Stimulated activated naive CD8-positive, alpha-beta T cell treated with anti-CD3 and anti-CD28 coated beads, Interleukin-15, amount 100 ng/mL, for 72 hours (primary cell): ENCODE results near the gene CPED1.

Source experiments
- ATAC-seq: fragments of 150-1000 bp; cut with Tn5 transposase; 2 replicates; pipeline ENCODE4 v1.10.0; 2021; ENCODE audit warnings: mild to moderate bottlenecking, moderate library complexity
- DNase-seq, 2 donors: peaks; one replicate each; pipeline ENCODE4 v3.0.0; 2021 to 2022
- H3K27ac Mint-ChIP-seq, 2 donors: one replicate each; pipeline ENCODE4 v1.8.0; 2022; ENCODE audit warnings: mild to moderate bottlenecking in 2 of 2, mixed read lengths in 2 of 2, moderate library complexity in 2 of 2
- H3K27me3 Mint-ChIP-seq: one replicate; pipeline ENCODE4 v1.8.0; 2022; ENCODE audit warnings: mixed read lengths
- H3K4me1 Mint-ChIP-seq: one replicate; pipeline ENCODE4 v1.8.0; 2022; ENCODE audit warnings: mild to moderate bottlenecking, mixed read lengths
- H3K4me3 Mint-ChIP-seq, 2 donors: one replicate each; pipeline ENCODE4 v1.8.0; 2022; ENCODE audit warnings: mild to moderate bottlenecking in 2 of 2, mixed read lengths in 2 of 2, moderate library complexity in 1 of 2
- H3K9me3 Mint-ChIP-seq, 2 donors: one replicate each; pipeline ENCODE4 v1.8.0; 2022; ENCODE audit warnings: mixed read lengths in 2 of 2

Gene CPED1

GRCh38 chr7:121269798-121270197 lies 281.3 kb downstream of the CPED1 start:
- Mint-ChIP-seq H3K4me3 (no peak overlapping the region), H3K4me1 (peaks cover 9% of the 10 kb centered on the region), H3K27ac (no peak overlapping the region), H3K9me3 (no peaks in the 10 kb centered on the region), H3K27me3 (peaks cover 30% of the 10 kb centered on the region)
- ATAC-seq (no peak), DNase-seq (no peak)

GRCh38 chr7:121271098-121271497 lies 282.6 kb downstream of the CPED1 start:
- Mint-ChIP-seq H3K4me1 (peaks cover 9% of the 10 kb centered on the region), H3K27ac (no peak overlapping the region), H3K9me3 (no peaks in the 10 kb centered on the region), H3K4me3 (no peak overlapping the region), H3K27me3 (peaks cover 24% of the 10 kb centered on the region)
- ATAC-seq (no peak), DNase-seq (no peak)

- ATAC-seq = peak; percentile 57
- H3K27ac Mint-ChIP-seq = no peak overlapping the region
- no peaks in the 10 kb centered on the region for H3K9me3 Mint-ChIP-seq
- peaks cover 9% of the 10 kb centered on the region for H3K4me1 Mint-ChIP-seq
- no peak for DNase-seq
- peaks cover 32% of the 10 kb centered on the region for H3K27me3 Mint-ChIP-seq
- no peak overlapping the region for H3K4me3 Mint-ChIP-seq
Measured at GRCh38 chr7:121271916-121272315, 283.4 kb downstream of the CPED1 start.

DNA sequence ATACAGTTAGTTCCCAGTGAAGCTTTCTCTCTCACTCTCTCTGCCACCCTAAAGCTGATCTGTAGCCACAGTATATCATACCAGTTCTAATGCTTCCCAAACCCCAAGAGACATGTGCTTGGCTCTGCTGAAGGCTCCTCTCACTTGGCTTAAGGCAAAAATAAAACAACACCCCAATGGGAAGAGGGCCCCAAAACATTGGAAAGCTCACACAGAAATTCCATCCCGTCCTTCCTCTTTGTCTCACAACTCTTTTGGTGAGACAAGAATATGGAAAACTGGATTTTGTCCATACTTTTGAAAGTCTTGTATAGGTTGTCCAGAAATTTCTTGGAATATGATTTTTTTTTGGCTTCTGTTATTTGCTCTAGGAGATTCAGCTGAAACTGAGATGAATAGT lies 284.2 kb downstream of the CPED1 start:
- Mint-ChIP-seq H3K4me3 (no peak overlapping the region), H3K27me3 (peaks cover 40% of the 10 kb centered on the region), H3K4me1 (peaks cover 12% of the 10 kb centered on the region), H3K9me3 (peaks cover 0 to 2% of the 10 kb centered on the region in 2 donors), H3K27ac (no peak overlapping the region)
- DNase-seq = no peak
- ATAC-seq = no peak

GRCh38 chr7:121273467-121274167 lies 285.1 kb downstream of the CPED1 start:
- no peak for ATAC-seq

GRCh38 chr7:121274467-121274866 lies 286.0 kb downstream of the CPED1 start:
- Mint-ChIP-seq H3K4me3 (no peak overlapping the region), H3K9me3 (peaks cover 0 to 6% of the 10 kb centered on the region in 2 donors), H3K27me3 (peaks cover 37% of the 10 kb centered on the region), H3K4me1 (peaks cover 30% of the 10 kb centered on the region), H3K27ac (no peak overlapping the region)
- no peak for ATAC-seq
- DNase-seq = no peak

More at GRCh38 chr7:121273467-121274167, 285.1 kb downstream of the CPED1 start:
- no peak overlapping the region for H3K4me3 Mint-ChIP-seq
- no peak overlapping the region for H3K27ac Mint-ChIP-seq
- peaks cover 0 to 6% of the 10 kb centered on the region in 2 donors for H3K9me3 Mint-ChIP-seq
- H3K4me1 Mint-ChIP-seq = peaks cover 22% of the 10 kb centered on the region
- peaks cover 41% of the 10 kb centered on the region for H3K27me3 Mint-ChIP-seq
- DNase-seq = no peak

DNA sequence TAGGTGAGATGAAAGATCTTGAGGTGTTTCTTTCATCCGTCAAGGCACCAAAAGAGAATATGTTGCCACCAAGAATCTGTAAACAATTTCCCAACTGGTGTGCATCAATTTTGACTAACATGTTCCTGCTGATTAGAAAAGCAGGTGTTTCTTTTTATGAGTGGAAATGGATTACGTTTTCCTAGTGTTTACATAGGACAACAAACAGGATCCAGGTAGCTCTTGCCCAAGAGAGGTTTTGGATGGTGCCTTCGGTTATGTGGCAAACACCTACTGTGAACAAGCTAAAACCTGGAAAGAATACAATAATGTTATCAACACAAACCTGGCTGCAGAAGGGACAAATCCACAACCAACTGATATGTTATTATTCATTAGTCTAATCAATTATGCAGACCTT lies 286.7 kb downstream of the CPED1 start:
- no peak for ATAC-seq
- H3K4me1 Mint-ChIP-seq = peaks cover 34% of the 10 kb centered on the region
- H3K27ac Mint-ChIP-seq = no peak overlapping the region
- DNase-seq = no peak
- peaks cover 37% of the 10 kb centered on the region for H3K27me3 Mint-ChIP-seq
- peaks cover 0 to 6% of the 10 kb centered on the region in 2 donors for H3K9me3 Mint-ChIP-seq
- no peak overlapping the region for H3K4me3 Mint-ChIP-seq

- Mint-ChIP-seq H3K27ac (no peak overlapping the region), H3K4me1 (peaks cover 34% of the 10 kb centered on the region), H3K4me3 (no peak overlapping the region), H3K9me3 (peaks cover 0 to 6% of the 10 kb centered on the region in 2 donors), H3K27me3 (peaks cover 37% of the 10 kb centered on the region)
- no peak for DNase-seq
- ATAC-seq = no peak
Measured at GRCh38 chr7:121276313-121276712, 287.8 kb downstream of the CPED1 start.

DNA sequence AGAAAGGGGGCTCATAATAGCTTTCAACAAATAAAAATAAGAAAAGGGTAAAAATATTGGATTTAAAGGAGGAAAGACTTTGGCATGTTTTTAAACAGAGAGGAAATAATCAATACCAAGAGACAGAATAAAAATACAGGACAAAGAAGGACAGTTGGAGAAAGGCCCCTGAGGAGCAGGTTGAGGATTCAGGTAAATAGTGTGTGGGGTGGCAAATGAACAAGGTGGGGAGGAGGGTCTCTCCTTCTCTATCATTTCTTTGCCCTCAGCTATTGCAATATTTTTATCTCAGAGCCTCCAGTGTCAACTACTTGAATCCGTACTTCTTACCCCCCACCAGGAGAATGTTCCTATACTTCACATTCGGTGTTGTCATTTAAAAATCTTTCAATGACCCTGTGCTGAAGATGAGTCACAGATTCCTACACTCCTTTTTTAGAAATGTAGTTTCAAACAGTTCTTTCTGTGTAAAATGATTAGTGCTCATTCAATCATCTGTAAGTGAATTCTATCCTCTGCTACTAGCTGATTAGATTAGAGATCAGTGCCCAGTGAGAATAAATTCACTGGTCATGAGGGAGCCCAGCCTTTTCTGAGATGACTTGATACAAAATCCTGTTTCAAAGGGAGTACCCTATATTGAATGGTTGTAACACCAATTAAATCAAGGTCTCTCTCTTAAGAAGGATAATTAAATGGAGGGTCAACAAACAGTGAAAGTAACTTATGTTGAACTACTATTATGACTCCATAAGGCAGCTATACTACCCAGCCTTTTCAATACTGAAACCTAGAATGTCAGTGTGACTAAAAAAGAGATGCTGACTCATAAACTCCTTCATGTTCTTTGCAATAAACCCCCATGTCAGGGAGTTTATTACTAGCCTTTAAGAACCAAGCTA lies 289.9 kb downstream of the CPED1 start:
- Mint-ChIP-seq H3K4me1 (peaks cover 24% of the 10 kb centered on the region), H3K9me3 (peaks cover 3 to 8% of the 10 kb centered on the region in 2 donors), H3K27ac (peak overlapping the region; percentile 49), H3K27me3 (peaks cover 29% of the 10 kb centered on the region), H3K4me3 (peak overlapping the region; percentile 6 to 53)
- peak in 1 of 2 donors; percentile 16 for DNase-seq
- peak; percentile 96 for ATAC-seq

- DNase-seq = no peak
- Mint-ChIP-seq H3K4me1 (peaks cover 24% of the 10 kb centered on the region), H3K27me3 (peaks cover 29% of the 10 kb centered on the region), H3K27ac (peak overlapping the region; percentile 67 to 68), H3K4me3 (peak overlapping the region; percentile 48 to 63), H3K9me3 (peaks cover 10 to 16% of the 10 kb centered on the region in 2 donors)
- ATAC-seq = no peak
Measured at GRCh38 chr7:121279060-121279620, 290.6 kb downstream of the CPED1 start.

- no peak overlapping the region for H3K27ac Mint-ChIP-seq
Measured at GRCh38 chr7:121279822-121280221, 291.3 kb downstream of the CPED1 start.

DNA sequence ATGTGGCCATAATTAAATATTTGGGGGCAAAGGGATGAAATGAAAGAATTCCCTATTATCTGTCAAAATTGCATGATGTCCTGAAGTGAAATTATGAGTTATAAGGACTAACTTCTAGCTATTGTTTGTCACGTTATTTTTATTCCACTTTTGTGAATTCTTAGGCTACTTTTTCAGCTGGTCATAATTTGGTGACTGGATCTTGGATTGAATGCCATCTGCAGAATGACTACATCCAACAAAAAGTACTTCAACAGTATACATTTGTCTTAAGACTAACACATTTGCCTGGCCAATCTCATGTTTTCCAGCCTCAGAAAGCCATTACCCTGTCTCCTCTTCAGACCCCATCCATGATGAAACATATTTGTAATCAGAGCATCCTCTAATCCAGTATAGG lies 292.1 kb downstream of the CPED1 start:
- Mint-ChIP-seq H3K27me3 (peaks cover 22% of the 10 kb centered on the region), H3K4me3 (no peak overlapping the region), H3K4me1 (peaks cover 24% of the 10 kb centered on the region), H3K9me3 (peaks cover 24 to 30% of the 10 kb centered on the region in 2 donors), H3K27ac (no peak overlapping the region)
- ATAC-seq (no peak), DNase-seq (no peak)

More at GRCh38 chr7:121279822-121280221, 291.3 kb downstream of the CPED1 start:
- Mint-ChIP-seq H3K27me3 (peaks cover 24% of the 10 kb centered on the region), H3K4me1 (peaks cover 24% of the 10 kb centered on the region), H3K4me3 (no peak overlapping the region), H3K9me3 (peaks cover 16 to 21% of the 10 kb centered on the region in 2 donors)
- ATAC-seq = no peak
- DNase-seq = no peak

DNA sequence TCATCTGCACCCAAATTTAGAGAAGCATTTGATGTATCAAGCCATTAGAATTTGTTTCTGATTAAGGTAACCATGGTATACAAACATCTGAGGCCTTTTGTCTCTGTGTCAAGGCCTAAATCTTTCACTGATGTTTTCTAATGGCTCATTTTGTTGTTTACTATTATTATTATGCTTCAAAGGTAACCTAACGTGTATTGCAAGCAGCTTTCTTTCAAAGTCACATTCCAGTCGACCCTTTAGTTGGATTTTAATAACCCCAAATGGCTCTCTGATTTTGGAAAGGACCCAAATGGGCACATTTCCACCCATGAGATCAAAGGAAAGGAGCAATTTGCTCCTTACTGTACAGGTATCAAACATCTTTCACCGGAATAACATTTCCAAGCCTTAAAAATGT lies 293.6 kb downstream of the CPED1 start:
- DNase-seq (no peak), ATAC-seq (no peak)
- Mint-ChIP-seq H3K9me3 (peaks cover 39 to 43% of the 10 kb centered on the region in 2 donors), H3K27me3 (peaks cover 8% of the 10 kb centered on the region), H3K27ac (no peak overlapping the region), H3K4me3 (no peak overlapping the region), H3K4me1 (peaks cover 32% of the 10 kb centered on the region)

DNA sequence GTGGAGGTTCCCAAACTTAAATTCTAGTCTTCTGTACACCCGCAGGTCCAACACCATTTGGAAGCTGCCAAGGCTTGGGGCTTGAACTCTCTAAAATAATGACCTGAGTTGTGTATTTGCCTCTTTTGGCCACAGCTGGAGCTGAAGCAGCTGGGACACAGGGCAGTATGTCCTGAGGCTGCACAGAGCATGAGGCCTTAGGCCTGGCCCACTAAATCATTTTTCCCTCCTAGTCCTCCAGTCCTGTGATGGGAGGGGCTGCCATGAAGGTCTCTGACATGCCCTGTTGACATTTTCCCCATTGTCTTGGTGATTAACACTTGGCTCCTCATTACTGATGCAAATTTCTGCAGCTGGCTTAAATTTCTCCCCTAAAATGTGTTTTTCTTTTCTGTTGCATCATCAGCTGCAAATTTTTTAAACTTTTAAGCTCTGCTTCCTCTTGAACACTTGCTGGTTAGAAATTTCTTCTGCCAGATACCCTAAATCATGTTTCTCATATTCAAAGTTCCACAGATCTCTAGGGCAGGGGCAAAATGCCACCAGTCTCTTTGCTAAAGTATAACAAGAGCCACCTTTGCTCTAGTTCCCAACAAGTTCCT lies 296.7 kb downstream of the CPED1 start:
- DNase-seq (no peak), ATAC-seq (no peak)
- Mint-ChIP-seq H3K9me3 (peaks cover 40 to 45% of the 10 kb centered on the region in 2 donors), H3K4me1 (peaks cover 12% of the 10 kb centered on the region), H3K27ac (no peak overlapping the region), H3K27me3 (no peaks in the 10 kb centered on the region), H3K4me3 (no peak overlapping the region)

DNA sequence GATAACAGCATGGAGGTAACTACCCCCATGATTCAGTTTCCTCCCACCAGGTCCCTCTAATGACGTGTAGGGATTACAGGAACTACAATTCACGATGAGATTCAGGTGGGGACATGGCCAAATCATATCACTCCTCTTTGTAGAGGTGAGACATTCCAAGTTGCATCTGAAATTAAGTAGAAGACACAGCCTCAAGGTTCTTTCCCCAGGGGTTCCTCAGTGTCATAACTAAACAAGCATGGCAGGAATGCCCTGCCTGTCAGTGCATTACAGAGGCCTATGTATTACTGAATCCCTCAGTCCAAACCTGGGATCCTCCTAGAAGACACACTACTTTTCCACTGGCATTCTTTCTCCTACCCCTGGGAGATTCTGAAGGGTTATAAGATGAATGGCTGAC lies 297.7 kb downstream of the CPED1 start:
- H3K4me3 Mint-ChIP-seq = no peak overlapping the region
- ATAC-seq (no peak), DNase-seq (no peak)
- H3K4me1 Mint-ChIP-seq = peaks cover 12% of the 10 kb centered on the region
- H3K9me3 Mint-ChIP-seq = peaks cover 41 to 47% of the 10 kb centered on the region in 2 donors
- peaks cover 2% of the 10 kb centered on the region for H3K27me3 Mint-ChIP-seq
- H3K27ac Mint-ChIP-seq = no peak overlapping the region
